ENCODE results near the gene ZKSCAN1. TPM values are rescaled to one million over a fixed set of nuclear protein-coding genes. Genes with fewer than 3 reads are reported as not detected.
"Not testable (repeated sequence)": the region's sequence is repeated elsewhere in the genome, so short reads cannot be mapped to it uniquely, and the experiment has no call there.

ZKSCAN1 gene
- total RNA-seq, 4 donors from 2014 or later, result 18.3 to 38.3 (median 21.9) TPM

- H3K27me3 ChIP-seq, result no peaks in the 10 kb centered on the region
- no peak overlapping the region for H3K27ac ChIP-seq
- WGBS, 2 donors, result 64 to 80% methylated on average over 1 to 3 of the region's 3 CpGs
- no peaks in the 10 kb centered on the region for H3K36me3 ChIP-seq
- no peak for TF ChIP-seq POLR2A (IDR thresholded peaks at IDR 0.05)
- TF ChIP-seq, protein P1, sequence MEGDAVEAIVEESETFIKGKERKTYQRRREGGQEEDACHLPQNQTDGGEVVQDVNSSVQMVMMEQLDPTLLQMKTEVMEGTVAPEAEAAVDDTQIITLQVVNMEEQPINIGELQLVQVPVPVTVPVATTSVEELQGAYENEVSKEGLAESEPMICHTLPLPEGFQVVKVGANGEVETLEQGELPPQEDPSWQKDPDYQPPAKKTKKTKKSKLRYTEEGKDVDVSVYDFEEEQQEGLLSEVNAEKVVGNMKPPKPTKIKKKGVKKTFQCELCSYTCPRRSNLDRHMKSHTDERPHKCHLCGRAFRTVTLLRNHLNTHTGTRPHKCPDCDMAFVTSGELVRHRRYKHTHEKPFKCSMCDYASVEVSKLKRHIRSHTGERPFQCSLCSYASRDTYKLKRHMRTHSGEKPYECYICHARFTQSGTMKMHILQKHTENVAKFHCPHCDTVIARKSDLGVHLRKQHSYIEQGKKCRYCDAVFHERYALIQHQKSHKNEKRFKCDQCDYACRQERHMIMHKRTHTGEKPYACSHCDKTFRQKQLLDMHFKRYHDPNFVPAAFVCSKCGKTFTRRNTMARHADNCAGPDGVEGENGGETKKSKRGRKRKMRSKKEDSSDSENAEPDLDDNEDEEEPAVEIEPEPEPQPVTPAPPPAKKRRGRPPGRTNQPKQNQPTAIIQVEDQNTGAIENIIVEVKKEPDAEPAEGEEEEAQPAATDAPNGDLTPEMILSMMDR (IDR thresholded peaks at IDR 0.05), result no peak
- no peaks in the 10 kb centered on the region for H3K9me3 ChIP-seq
- H3K4me1 ChIP-seq, result peaks cover 7 to 39% (median 12%) of the 10 kb centered on the region in 3 donors
- no peak for DNase-seq
- intact Hi-C loops (cut with DNase I), result no loop called here
- H3K4me3 ChIP-seq, result no peak overlapping the region
Observed at GRCh38 chr7:100007887-100008286, 7.5 kb upstream of the ZKSCAN1 start.

GRCh38 chr7:100008525-100008924 is 6.9 kb upstream of the ZKSCAN1 start:
- no peaks in the 10 kb centered on the region for H3K9me3 ChIP-seq
- 21 to 33% methylated on average over 10 of the region's 10 CpGs for WGBS, 2 donors
- H3K27ac ChIP-seq, result peak overlapping the region in 3 of 4 donors; percentile 39 to 73 (median 63)
- TF ChIP-seq, protein P1 (IDR thresholded peaks at IDR 0.05), result no peak
- no peak for TF ChIP-seq POLR2A (IDR thresholded peaks at IDR 0.05)
- H3K36me3 ChIP-seq, result no peaks in the 10 kb centered on the region
- peaks cover 7 to 45% (median 12%) of the 10 kb centered on the region in 3 donors for H3K4me1 ChIP-seq
- H3K4me3 ChIP-seq, result no peak overlapping the region
- intact Hi-C loops (cut with DNase I), result no loop called here
- no peaks in the 10 kb centered on the region for H3K27me3 ChIP-seq
- no peak for DNase-seq

DNA sequence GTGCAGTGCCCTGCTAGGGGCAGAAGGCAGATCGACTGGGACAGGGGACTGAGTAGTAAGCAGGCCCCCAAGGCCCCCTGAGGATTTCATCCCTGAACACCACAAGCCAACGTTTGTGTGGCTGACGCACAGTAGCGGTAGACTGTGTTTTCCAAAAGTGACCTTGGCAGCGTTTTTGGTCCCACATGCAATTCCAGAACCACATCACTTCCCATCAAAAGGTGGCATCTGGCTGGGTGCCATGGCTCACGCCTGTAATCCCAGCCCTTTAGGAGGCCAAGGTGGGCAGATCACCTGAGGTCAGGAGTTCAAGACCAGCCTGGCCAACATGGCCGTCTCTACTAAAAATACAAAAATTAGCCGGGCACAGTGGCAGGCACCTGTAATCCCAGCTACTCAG is 5.4 kb upstream of the ZKSCAN1 start:
- WGBS, 2 donors, result 72 to 80% methylated on average over 1 to 5 of the region's 8 CpGs
- H3K9me3 ChIP-seq; H3K27me3 ChIP-seq; intact Hi-C loops (cut with DNase I); H3K27ac ChIP-seq; H3K36me3 ChIP-seq; DNase-seq; H3K4me3 ChIP-seq: not testable (repeated sequence)
- peaks cover 7 to 60% (median 15%) of the 10 kb centered on the region in 3 donors for H3K4me1 ChIP-seq

GRCh38 chr7:100010901-100011300 is 4.5 kb upstream of the ZKSCAN1 start:
- intact Hi-C loops (cut with DNase I), result no loop called here
- H3K36me3 ChIP-seq, result no peaks in the 10 kb centered on the region
- no peak overlapping the region for H3K4me3 ChIP-seq
- H3K27ac ChIP-seq, result no peak overlapping the region
- WGBS, 2 donors, result 74 to 77% methylated on average over 2 of the region's 2 CpGs
- DNase-seq, result no peak
- H3K4me1 ChIP-seq, result peaks cover 7 to 64% (median 15%) of the 10 kb centered on the region in 3 donors
- TF ChIP-seq, protein P1 (IDR thresholded peaks at IDR 0.05), result no peak
- no peak for TF ChIP-seq POLR2A (IDR thresholded peaks at IDR 0.05)
- no peaks in the 10 kb centered on the region for H3K27me3 ChIP-seq
- H3K9me3 ChIP-seq, result no peaks in the 10 kb centered on the region

DNA sequence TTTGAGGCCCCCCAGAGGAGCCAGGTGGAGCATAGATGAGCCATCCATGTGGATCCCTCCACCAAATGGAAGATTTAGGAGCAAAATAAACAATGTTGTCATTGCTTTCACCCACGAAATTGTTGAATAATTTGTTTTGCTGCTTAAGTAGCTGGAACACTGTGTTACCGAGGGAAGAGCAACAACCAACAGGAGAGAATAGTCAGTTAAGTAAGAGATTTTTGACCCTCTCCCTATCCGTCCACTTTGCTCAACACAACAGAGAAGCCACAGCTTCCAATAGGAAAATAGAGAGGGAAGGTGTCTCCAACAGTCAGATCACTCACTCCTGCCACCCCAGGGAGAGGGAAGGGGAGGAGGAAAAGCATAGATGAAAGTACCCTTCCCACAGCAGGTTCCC is 3.9 kb upstream of the ZKSCAN1 start:
- H3K4me3 ChIP-seq, result no peak overlapping the region
- H3K36me3 ChIP-seq, result no peaks in the 10 kb centered on the region
- H3K27ac ChIP-seq, result no peak overlapping the region
- H3K27me3 ChIP-seq, result no peaks in the 10 kb centered on the region
- WGBS, 2 donors, result 39 to 71% methylated on average over 2 to 3 of the region's 3 CpGs
- peaks cover 7 to 67% (median 16%) of the 10 kb centered on the region in 3 donors for H3K4me1 ChIP-seq
- DNase-seq, result no peak
- intact Hi-C loops (cut with DNase I), result no loop called here
- H3K9me3 ChIP-seq, result no peaks in the 10 kb centered on the region
- TF ChIP-seq, protein P1 (IDR thresholded peaks at IDR 0.05), result no peak
- TF ChIP-seq POLR2A (IDR thresholded peaks at IDR 0.05), result no peak

GRCh38 chr7:100012385-100013327 is 2.7 kb upstream of the ZKSCAN1 start:
- H3K4me1 ChIP-seq, result peaks cover 19 to 78% (median 27%) of the 10 kb centered on the region in 3 donors
- H3K36me3 ChIP-seq; DNase-seq; H3K27me3 ChIP-seq; intact Hi-C loops (cut with DNase I); H3K9me3 ChIP-seq; H3K4me3 ChIP-seq: not testable (repeated sequence)
- 19 to 52% methylated on average over 8 to 10 of the region's 14 CpGs for WGBS, 2 donors
- peak overlapping the region in 2 of 4 donors; percentile 25 to 70 for H3K27ac ChIP-seq

All from esophagus squamous epithelium (tissue), 5 donors.